NCI-H748 (cell line): ENCODE data around the gene IP6K1.
A peak's percentile ranks its signal among the peaks of the same experiment; 100 is the strongest.
"Not testable (repeated sequence)": the region's sequence is repeated elsewhere in the genome, so short reads cannot be mapped to it uniquely, and the experiment has no call there.

ENCODE experiments used
- DNase-seq: peaks from one replicate; lab custom pipeline; 2025; ENCODE audit not compliant: unreplicated experiment; lab: John Stamatoyannopoulos, UW

The IP6K1 gene

GRCh38 chr3:49794431-49794830, 8.1 kb upstream of the IP6K1 start:
- DNase-seq, result no peak

- DNase-seq, result no peak
Observed at GRCh38 chr3:49793486-49794085, 7.2 kb upstream of the IP6K1 start.

GRCh38 chr3:49792371-49793150, 6.2 kb upstream of the IP6K1 start:
- no peak for DNase-seq

- no peak for DNase-seq
Observed at GRCh38 chr3:49791571-49791970, 5.2 kb upstream of the IP6K1 start.

GRCh38 chr3:49790626-49791411, 4.5 kb upstream of the IP6K1 start:
- DNase-seq, result no peak

GRCh38 chr3:49788056-49788455, 1.7 kb upstream of the IP6K1 start:
- no peak for DNase-seq

GRCh38 chr3:49787536-49787935, 1.2 kb upstream of the IP6K1 start:
- DNase-seq, result no peak

- DNase-seq, result no peak
Observed at GRCh38 chr3:49787182-49787464, 781 bp upstream of the IP6K1 start.

GRCh38 chr3:49785565-49786356, 581 bp downstream of the IP6K1 start:
- DNase-seq, result peak; percentile 21

- not testable (repeated sequence) for DNase-seq
Observed at GRCh38 chr3:49782277-49782676, 4.1 kb downstream of the IP6K1 start.

GRCh38 chr3:49781415-49782199, 4.7 kb downstream of the IP6K1 start:
- no peak for DNase-seq

- DNase-seq, result not testable (repeated sequence)
Observed at GRCh38 chr3:49780975-49781365, 5.4 kb downstream of the IP6K1 start.

GRCh38 chr3:49780080-49780974, 6.0 kb downstream of the IP6K1 start:
- no peak for DNase-seq

GRCh38 chr3:49779358-49780079, 6.8 kb downstream of the IP6K1 start:
- no peak for DNase-seq

GRCh38 chr3:49776101-49776500, 10.2 kb downstream of the IP6K1 start:
- not testable (repeated sequence) for DNase-seq

GRCh38 chr3:49775538-49775937, 10.8 kb downstream of the IP6K1 start:
- DNase-seq, result no peak

- no peak for DNase-seq
Observed at GRCh38 chr3:49772703-49773102, 13.6 kb downstream of the IP6K1 start.

- no peak for DNase-seq
Observed at GRCh38 chr3:49771340-49771938, 14.9 kb downstream of the IP6K1 start.

GRCh38 chr3:49769926-49770325, 16.4 kb downstream of the IP6K1 start:
- DNase-seq, result no peak
